NB4 (cell line): Measurements from ENCODE around the gene LRRFIP2.

Experiments
- CTCF ChIP-seq: IDR thresholded peaks from one replicate; pipeline ENCODE4 v1.5.1; 2012; ENCODE audit warnings: low read depth, low read length
- MYC ChIP-seq: IDR thresholded peaks from 2 replicates; pipeline ENCODE4 v1.6.1; 2011; ENCODE audit warnings: low read depth, low read length
- POLR2A ChIP-seq: IDR thresholded peaks from 2 replicates; pipeline ENCODE4 v1.6.1; 2011; ENCODE audit warnings: mild to moderate bottlenecking; ENCODE audit not compliant: insufficient read length; ENCODE audit errors: extremely low read depth

- TF ChIP-seq CTCF, result no peak
- no peak for TF ChIP-seq POLR2A
- TF ChIP-seq MYC, result no peak
Observed at GRCh38 chr3:37219266-37219665, 44.9 kb upstream of the LRRFIP2 start.
